Vagina (tissue), 2 donors: Measurements from ENCODE around the gene SLC25A47. TPM values are rescaled to one million over a fixed set of nuclear protein-coding genes. Genes with fewer than 3 reads are reported as not detected.

Experiments used
- DNase-seq, 2 donors: peaks; one replicate each; pipeline ENCODE4 v3.0.0-alpha.2; 2017; ENCODE audit errors: extremely low spot score in 2 of 2
- H3K27ac ChIP-seq: fragments of 200-600 bp; sonication (generic); one replicate; pipeline ENCODE4 v1.5.1; 2019
- H3K27me3 ChIP-seq: fragments of 200-600 bp; sonication (generic); one replicate; pipeline ENCODE4 v1.5.1; 2019
- H3K36me3 ChIP-seq, 2 donors: fragments of 200-600 bp; sonication (generic); one replicate each; pipeline ENCODE4 v1.5.1; 2017 to 2019
- H3K4me1 ChIP-seq: fragments of 200-600 bp; sonication (generic); one replicate; pipeline ENCODE4 v1.5.1; 2019
- H3K4me3 ChIP-seq, 2 donors: fragments of 200-600 bp; sonication (generic); 1 replicate in 1 of 2; 2 replicates in 1 of 2; pipeline ENCODE4 v1.5.1; 2016 to 2019
- H3K9me3 ChIP-seq: fragments of 200-600 bp; sonication (generic); one replicate; pipeline ENCODE4 v1.5.1; 2019
- CTCF ChIP-seq, 3 experiments: fragments of 450-650 bp in 2 of 3; fragments of 200-600 bp in 1 of 3; sonication (generic) in 1 of 3; IDR thresholded peaks; one replicate each; pipeline ENCODE4 v1.5.1; 2017 to 2019; ENCODE audit warnings: antibody characterized with exemption in 3 of 3, mild to moderate bottlenecking in 2 of 3, moderate library complexity in 2 of 3
- POLR2A ChIP-seq, 2 donors: fragments of 450-650 bp; IDR thresholded peaks; one replicate each; pipeline ENCODE4 v1.6.1; 2017; ENCODE audit warnings: antibody characterized with exemption in 2 of 2, mild to moderate bottlenecking in 2 of 2, moderate library complexity in 2 of 2
- POLR2AphosphoS5 ChIP-seq, 2 donors: sonication (generic); formaldehyde crosslinking; IDR thresholded peaks; one replicate each; pipeline ENCODE4 v1.9.0; 2017; ENCODE audit warnings: antibody characterized with exemption in 2 of 2, mild to moderate bottlenecking in 2 of 2, low read depth in 1 of 2; ENCODE audit not compliant: insufficient read depth in 1 of 2
- intact Hi-C: fragments of 100-400 bp; cut with DNase I; formaldehyde crosslinking; loops from one replicate; pipeline ENCODE4 v1.15.1; 2023
- total RNA-seq: library from RNA; depleted of rRNA; stranded (reverse); fragments of >200 nt; gene quantifications from one replicate; pipeline ENCODE4 v1.2.3, GENCODE V29; 2016

SLC25A47 gene
- total RNA-seq, 1 donor from 2014 or later: not detected

GRCh38 chr14:100345711-100346110, 22.6 kb downstream of the SLC25A47 start:
- Histone ChIP-seq H3K27me3 (no peaks in the 10 kb centered on the region), H3K4me3 (no peak overlapping the region), H3K36me3 (peaks cover 0 to 22% of the 10 kb centered on the region in 2 donors), H3K4me1 (peaks cover 14% of the 10 kb centered on the region), H3K9me3 (no peaks in the 10 kb centered on the region), H3K27ac (no peak overlapping the region)
- no peak for DNase-seq
- TF ChIP-seq POLR2AphosphoS5 (IDR thresholded peaks at IDR 0.05; ENCODE audit: insufficient read depth in 1 of 2, low read depth in 1 of 2) (no peak), POLR2A (IDR thresholded peaks at IDR 0.05) (no peak), CTCF (IDR thresholded peaks at IDR 0.05) (no peak)
- intact Hi-C loops: no loop called here

GRCh38 chr14:100346306-100347091, 23.4 kb downstream of the SLC25A47 start:
- intact Hi-C loops: no loop called here
- H3K36me3 ChIP-seq: peaks cover 0 to 30% of the 10 kb centered on the region in 2 donors
- no peak overlapping the region for H3K27ac ChIP-seq
- no peak for DNase-seq
- TF ChIP-seq POLR2AphosphoS5 (IDR thresholded peaks at IDR 0.05; ENCODE audit: insufficient read depth in 1 of 2, low read depth in 1 of 2) (no peak), POLR2A (IDR thresholded peaks at IDR 0.05) (no peak), CTCF (IDR thresholded peaks at IDR 0.05) (no peak)
- H3K27me3 ChIP-seq: no peaks in the 10 kb centered on the region
- no peaks in the 10 kb centered on the region for H3K9me3 ChIP-seq
- no peak overlapping the region for H3K4me3 ChIP-seq
- H3K4me1 ChIP-seq: peaks cover 7% of the 10 kb centered on the region

GRCh38 chr14:100348253-100348729, 25.2 kb downstream of the SLC25A47 start:
- Histone ChIP-seq H3K27ac (no peak overlapping the region), H3K4me1 (no peaks in the 10 kb centered on the region), H3K36me3 (peaks cover 0 to 40% of the 10 kb centered on the region in 2 donors), H3K27me3 (no peaks in the 10 kb centered on the region), H3K9me3 (no peaks in the 10 kb centered on the region), H3K4me3 (no peak overlapping the region)
- intact Hi-C loops: no loop called here
- no peak for TF ChIP-seq POLR2A (IDR thresholded peaks at IDR 0.05)
- no peak for TF ChIP-seq POLR2AphosphoS5 (IDR thresholded peaks at IDR 0.05; ENCODE audit: insufficient read depth in 1 of 2, low read depth in 1 of 2)
- no peak for TF ChIP-seq CTCF (IDR thresholded peaks at IDR 0.05)
- DNase-seq: no peak

- Histone ChIP-seq H3K9me3 (no peaks in the 10 kb centered on the region), H3K4me3 (no peak overlapping the region), H3K27me3 (no peaks in the 10 kb centered on the region), H3K4me1 (no peaks in the 10 kb centered on the region), H3K36me3 (peaks cover 0 to 46% of the 10 kb centered on the region in 2 donors), H3K27ac (no peak overlapping the region)
- no peak for DNase-seq
- TF ChIP-seq POLR2A (IDR thresholded peaks at IDR 0.05): no peak
- intact Hi-C loops: no loop called here
Measured at GRCh38 chr14:100348784-100349685, 25.9 kb downstream of the SLC25A47 start.

GRCh38 chr14:100350276-100350926, 27.3 kb downstream of the SLC25A47 start:
- H3K36me3 ChIP-seq: peaks cover 0 to 53% of the 10 kb centered on the region in 2 donors
- H3K4me3 ChIP-seq: no peak overlapping the region
- TF ChIP-seq POLR2A (IDR thresholded peaks at IDR 0.05) (no peak), POLR2AphosphoS5 (IDR thresholded peaks at IDR 0.05; ENCODE audit: insufficient read depth in 1 of 2, low read depth in 1 of 2) (no peak), CTCF (IDR thresholded peaks at IDR 0.05) (no peak)
- H3K9me3 ChIP-seq: no peaks in the 10 kb centered on the region
- no peaks in the 10 kb centered on the region for H3K27me3 ChIP-seq
- DNase-seq: no peak
- no peaks in the 10 kb centered on the region for H3K4me1 ChIP-seq
- no peak overlapping the region for H3K27ac ChIP-seq
- intact Hi-C loops: no loop called here
